ENCODE measurements around the gene MAD1L1.

GRCh38 chr7:2081526-2082135, 151.1 kb downstream of the MAD1L1 start:
- TF ChIP-seq CTCF (IDR thresholded peaks at IDR 0.05) (no peak), POLR2A (IDR thresholded peaks at IDR 0.05) (no peak), POLR2AphosphoS5 (IDR thresholded peaks at IDR 0.05) (no peak)
